Activated B cell treated with CpG ODN at 0.5 μM for 24 hours (primary cell): ENCODE results near the gene MRPL18. TPM values are rescaled to one million over a fixed set of nuclear protein-coding genes. Genes with fewer than 3 reads are reported as not detected.

Source experiments
- ATAC-seq: fragments of 200-7000 bp; cut with Tn5 transposase; one replicate; pipeline ENCODE4 v1.10.0; 2021; ENCODE audit warnings: low read depth, mild to moderate bottlenecking, moderate library complexity
- CTCF ChIA-PET: fragments of 350-600 bp; sonication (Branson Sonifier 250); formaldehyde crosslinking; loops from one replicate; lab custom pipeline; 2021; ENCODE audit warnings: antibody characterized with exemption; lab: Charles Lee
- POLR2A ChIA-PET: fragments of 350-600 bp; sonication (Branson Sonifier 250); formaldehyde crosslinking; loops from one replicate; lab custom pipeline; 2021; ENCODE audit warnings: antibody characterized with exemption; lab: Charles Lee
- DNase-seq: peaks from one replicate; pipeline ENCODE4 v3.0.0; 2022
- H3K27ac Mint-ChIP-seq: one replicate; pipeline ENCODE4 v1.8.0; 2020; ENCODE audit warnings: mixed read lengths
- H3K27me3 Mint-ChIP-seq: one replicate; pipeline ENCODE4 v1.8.0; 2021; ENCODE audit warnings: mixed read lengths
- H3K36me3 Mint-ChIP-seq: one replicate; pipeline ENCODE4 v1.8.0; 2021; ENCODE audit warnings: low read depth, mixed read lengths
- H3K4me1 Mint-ChIP-seq: one replicate; pipeline ENCODE4 v1.8.0; 2021; ENCODE audit warnings: mixed read lengths
- H3K4me3 Mint-ChIP-seq: one replicate; pipeline ENCODE4 v1.8.0; 2020; ENCODE audit warnings: mild to moderate bottlenecking, mixed read lengths
- H3K9me3 Mint-ChIP-seq: one replicate; pipeline ENCODE4 v1.8.0; 2020; ENCODE audit warnings: mixed read lengths
- intact Hi-C: fragments of 100-400 bp; cut with micrococcal nuclease; formaldehyde crosslinking; loops from one replicate; pipeline ENCODE4 v1.15.1; 2024
- total RNA-seq: library from RNA; stranded (reverse); gene quantifications from 2 replicates; pipeline ENCODE4 v1.2.3, GENCODE V29; 2022
- TF ChIP-seq, protein P1 (sequence below): fragments of 200-600 bp; IDR thresholded peaks from one replicate; pipeline ENCODE4 v1.8.0; 2022; ENCODE audit warnings: antibody characterized with exemption, mild to moderate bottlenecking

The MRPL18 gene
- total RNA-seq, 1 donor from 2014 or later: 44.7 TPM

DNA sequence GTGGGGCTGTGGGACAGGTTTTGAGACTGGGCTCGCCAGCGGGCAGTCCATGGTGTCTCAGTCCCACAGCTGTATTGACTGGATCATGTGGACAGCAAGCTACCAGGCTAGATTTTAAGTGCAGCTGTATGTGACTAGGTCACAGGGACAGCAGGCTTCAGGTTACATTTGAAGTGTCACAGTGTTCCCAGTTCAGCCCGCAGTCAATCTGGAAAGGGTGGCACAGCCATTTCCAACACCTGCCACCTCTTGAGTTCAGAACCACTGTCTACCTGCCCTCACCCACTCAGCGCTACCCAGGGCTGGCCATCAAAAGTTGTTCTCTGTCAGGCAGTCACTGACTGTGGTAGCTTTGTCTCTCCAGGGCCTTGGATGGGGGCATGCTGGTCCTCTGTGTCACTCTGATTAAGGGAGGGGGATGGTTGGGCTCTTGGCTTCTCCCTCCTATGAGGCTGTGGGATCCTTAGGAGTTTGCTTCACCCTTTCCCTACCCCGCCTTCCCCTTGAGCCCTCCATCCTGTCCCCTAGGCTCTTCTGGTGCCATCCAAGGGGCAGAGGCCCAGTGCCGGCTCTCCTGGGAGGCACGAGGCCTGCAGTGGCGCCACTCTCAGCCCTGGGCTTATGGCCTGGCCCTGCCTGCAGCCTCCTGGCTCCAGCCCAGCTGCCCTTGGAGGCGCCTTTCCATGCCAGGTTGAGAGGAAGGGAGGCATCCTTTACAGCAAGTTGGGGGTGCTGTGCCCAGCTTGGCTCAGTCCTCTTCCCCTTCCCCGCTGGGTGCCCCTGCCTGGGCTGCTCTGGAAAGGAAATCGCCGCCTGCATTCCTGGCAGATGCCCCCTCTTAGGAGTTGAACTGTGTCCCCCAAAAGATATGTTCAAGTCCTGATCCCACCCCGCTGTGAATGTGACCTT, 54.7 kb downstream of the MRPL18 start:
- ChIA-PET POLR2A (no interaction called here), CTCF (interaction anchor here (0.6 kb wide), 1 partner anchor 274 kb away, joined by 3 read pairs; no protein-coding TSS in a partner anchor)
- peaks cover 12% of the 10 kb centered on the region for H3K9me3 Mint-ChIP-seq
- intact Hi-C loops: no loop called here
- H3K27ac Mint-ChIP-seq: no peak overlapping the region
- no peak for ATAC-seq
- H3K36me3 Mint-ChIP-seq: no peaks in the 10 kb centered on the region
- no peak for DNase-seq
- peaks cover 8% of the 10 kb centered on the region for H3K27me3 Mint-ChIP-seq
- TF ChIP-seq, protein P1, sequence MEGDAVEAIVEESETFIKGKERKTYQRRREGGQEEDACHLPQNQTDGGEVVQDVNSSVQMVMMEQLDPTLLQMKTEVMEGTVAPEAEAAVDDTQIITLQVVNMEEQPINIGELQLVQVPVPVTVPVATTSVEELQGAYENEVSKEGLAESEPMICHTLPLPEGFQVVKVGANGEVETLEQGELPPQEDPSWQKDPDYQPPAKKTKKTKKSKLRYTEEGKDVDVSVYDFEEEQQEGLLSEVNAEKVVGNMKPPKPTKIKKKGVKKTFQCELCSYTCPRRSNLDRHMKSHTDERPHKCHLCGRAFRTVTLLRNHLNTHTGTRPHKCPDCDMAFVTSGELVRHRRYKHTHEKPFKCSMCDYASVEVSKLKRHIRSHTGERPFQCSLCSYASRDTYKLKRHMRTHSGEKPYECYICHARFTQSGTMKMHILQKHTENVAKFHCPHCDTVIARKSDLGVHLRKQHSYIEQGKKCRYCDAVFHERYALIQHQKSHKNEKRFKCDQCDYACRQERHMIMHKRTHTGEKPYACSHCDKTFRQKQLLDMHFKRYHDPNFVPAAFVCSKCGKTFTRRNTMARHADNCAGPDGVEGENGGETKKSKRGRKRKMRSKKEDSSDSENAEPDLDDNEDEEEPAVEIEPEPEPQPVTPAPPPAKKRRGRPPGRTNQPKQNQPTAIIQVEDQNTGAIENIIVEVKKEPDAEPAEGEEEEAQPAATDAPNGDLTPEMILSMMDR: no peak
- H3K4me1 Mint-ChIP-seq: no peaks in the 10 kb centered on the region
- H3K4me3 Mint-ChIP-seq: no peak overlapping the region

Other genes starting within 250 kb of the MRPL18 start
- 91.0 and 98.2 TPM in 2 replicates for gene SOD2, start 97.2 kb upstream of the MRPL18 start, total RNA-seq
- gene WTAP, start 63.0 kb upstream of the MRPL18 start, total RNA-seq: 124 and 141 TPM in 2 replicates
- gene ACAT2, start 28.4 kb upstream of the MRPL18 start, total RNA-seq: 82.0 and 87.9 TPM in 2 replicates
- gene TCP1, start 865 bp upstream of the MRPL18 start, total RNA-seq: 181 and 199 TPM in 2 replicates
- 0.24 TPM in 1 of 2 replicates, not detected in the other for gene PNLDC1, start 9.8 kb downstream of the MRPL18 start, total RNA-seq
- not detected in 2 replicates for gene MAS1, start 100.5 kb downstream of the MRPL18 start, total RNA-seq
- gene IGF2R, start 178.6 kb downstream of the MRPL18 start, total RNA-seq: 69.6 and 79.5 TPM in 2 replicates